Neural progenitor cell (in vitro differentiated cells): ENCODE measurements around the gene FYN. TPM values are rescaled to one million over a fixed set of nuclear protein-coding genes. Genes with fewer than 3 reads are reported as not detected.

ENCODE experiments used
- DNase-seq: peaks from one replicate; pipeline ENCODE4 v3.0.0-alpha.2; 2016; ENCODE audit warnings: low spot score
- H2AFZ ChIP-seq: fragments of 200-600 bp; sonication (generic); replicated peaks from 2 replicates; pipeline ENCODE4 v1.6.1; 2016; ENCODE audit warnings: antibody characterized with exemption
- H3F3A ChIP-seq: fragments of 200-600 bp; sonication (generic); 2 replicates; pipeline ENCODE4 v1.6.1; 2016; ENCODE audit warnings: antibody characterized with exemption, low read depth
- H3K27ac ChIP-seq: fragments of 200-600 bp; sonication (generic); 2 replicates; pipeline ENCODE4 v1.5.1; 2016; ENCODE audit warnings: mild to moderate bottlenecking
- H3K27me3 ChIP-seq: fragments of 200-600 bp; sonication (generic); 2 replicates; pipeline ENCODE4 v1.6.1; 2016; ENCODE audit warnings: mild to moderate bottlenecking, moderate library complexity
- H3K36me3 ChIP-seq: fragments of 200-600 bp; sonication (generic); 2 replicates; pipeline ENCODE4 v1.5.1; 2016
- H3K4me1 ChIP-seq: fragments of 200-600 bp; sonication (generic); 2 replicates; pipeline ENCODE4 v1.6.1; 2016; ENCODE audit warnings: mixed run types
- H3K4me2 ChIP-seq: fragments of 200-600 bp; sonication (generic); 2 replicates; pipeline ENCODE4 v1.6.1; 2016
- H3K4me3 ChIP-seq: fragments of 200-600 bp; sonication (generic); 2 replicates; pipeline ENCODE4 v1.5.1; 2016
- H3K79me2 ChIP-seq: fragments of 200-600 bp; sonication (generic); 2 replicates; pipeline ENCODE4 v1.6.1; 2016; ENCODE audit warnings: low read depth
- H3K9ac ChIP-seq: fragments of 200-600 bp; sonication (generic); 2 replicates; pipeline ENCODE4 v1.6.1; 2016
- H3K9me3 ChIP-seq: fragments of 200-600 bp; sonication (generic); 2 replicates; pipeline ENCODE4 v1.5.1; 2016; ENCODE audit warnings: low read depth
- H4K20me1 ChIP-seq: fragments of 200-600 bp; sonication (generic); 2 replicates; pipeline ENCODE4 v1.6.1; 2016; ENCODE audit warnings: low read depth
- H3K27ac Mint-ChIP-seq: 3 replicates; pipeline ENCODE4 v1.8.0; 2021; ENCODE audit warnings: mixed read lengths
- H3K27me3 Mint-ChIP-seq: 2 replicates; pipeline ENCODE4 v1.8.0; 2022; ENCODE audit warnings: low read depth, mild to moderate bottlenecking, inconsistent platforms, moderate library complexity, mixed read lengths; ENCODE audit not compliant: insufficient read depth
- H3K36me3 Mint-ChIP-seq: 3 replicates; pipeline ENCODE4 v1.8.0; 2021; ENCODE audit warnings: mixed read lengths
- H3K4me1 Mint-ChIP-seq: 3 replicates; pipeline ENCODE4 v1.8.0; 2021; ENCODE audit warnings: mixed read lengths
- H3K4me3 Mint-ChIP-seq: 3 replicates; pipeline ENCODE4 v1.8.0; 2021; ENCODE audit warnings: mild to moderate bottlenecking, moderate library complexity, mixed read lengths
- H3K9me3 Mint-ChIP-seq: 3 replicates; pipeline ENCODE4 v1.8.0; 2020; ENCODE audit warnings: mixed read lengths
- EZH2 ChIP-seq: fragments of 200-600 bp; sonication (generic); IDR thresholded peaks from 2 replicates; pipeline ENCODE4 v1.6.1; 2017; ENCODE audit warnings: antibody characterized with exemption, mild to moderate bottlenecking, moderate library complexity
- EZH2phosphoT487 ChIP-seq: fragments of 200-600 bp; sonication (generic); IDR thresholded peaks from 2 replicates; pipeline ENCODE4 v1.6.1; 2017; ENCODE audit warnings: antibody characterized with exemption
- total RNA-seq: library from RNA; depleted of rRNA; stranded (reverse); fragments of >200 nt; gene quantifications from 2 replicates; pipeline ENCODE4 v1.2.3, GENCODE V29; 2015; ENCODE audit warnings: low replicate concordance
- TF ChIP-seq, protein P1 (sequence below): fragments of 200-600 bp; sonication (generic); IDR thresholded peaks from 2 replicates; pipeline ENCODE4 v1.5.1; 2017; ENCODE audit warnings: antibody characterized with exemption, mild to moderate bottlenecking

The FYN gene
- total RNA-seq, 1 donor from 2014 or later = 167 TPM

DNA sequence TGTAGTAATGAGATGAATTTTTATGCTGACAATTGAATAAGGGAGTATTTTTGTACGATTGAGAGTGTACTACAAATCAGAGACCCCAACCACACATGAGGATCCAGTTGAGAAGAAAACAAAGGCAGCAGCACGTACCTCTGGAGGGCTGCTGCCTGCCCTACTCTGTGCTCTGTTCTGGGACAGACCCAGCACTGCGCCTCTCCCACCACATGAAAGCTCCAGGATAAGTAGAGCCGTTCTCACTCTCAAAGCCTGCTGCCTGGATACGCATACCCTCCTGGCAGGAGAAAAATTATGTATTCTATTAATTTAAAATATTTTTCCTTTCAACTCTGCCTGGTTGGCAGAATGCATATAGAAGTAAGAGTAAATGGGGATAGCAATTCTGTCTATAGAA lies 256.1 kb downstream of the FYN start:
- no peak overlapping the region for H3K4me2 ChIP-seq
- no peak overlapping the region for H3K4me3 ChIP-seq
- no peak overlapping the region for H2AFZ ChIP-seq
- peaks cover 17% of the 10 kb centered on the region for H3F3A ChIP-seq
- H4K20me1 ChIP-seq = no peaks in the 10 kb centered on the region
- Mint-ChIP-seq H3K36me3 (no peaks in the 10 kb centered on the region), H3K4me3 (no peak overlapping the region), H3K9me3 (peaks cover 2% of the 10 kb centered on the region), H3K27me3 (peaks cover 6% of the 10 kb centered on the region), H3K27ac (no peak overlapping the region), H3K4me1 (peaks cover 27% of the 10 kb centered on the region)
- peaks cover 28% of the 10 kb centered on the region for H3K4me1 ChIP-seq
- H3K27me3 ChIP-seq = no peaks in the 10 kb centered on the region
- no peak overlapping the region for H3K9ac ChIP-seq
- H3K79me2 ChIP-seq = no peaks in the 10 kb centered on the region
- H3K27ac ChIP-seq = no peak overlapping the region
- H3K9me3 ChIP-seq = no peaks in the 10 kb centered on the region
- H3K36me3 ChIP-seq = no peaks in the 10 kb centered on the region
- TF ChIP-seq EZH2phosphoT487 (no peak), EZH2 (no peak)
- TF ChIP-seq, protein P1, sequence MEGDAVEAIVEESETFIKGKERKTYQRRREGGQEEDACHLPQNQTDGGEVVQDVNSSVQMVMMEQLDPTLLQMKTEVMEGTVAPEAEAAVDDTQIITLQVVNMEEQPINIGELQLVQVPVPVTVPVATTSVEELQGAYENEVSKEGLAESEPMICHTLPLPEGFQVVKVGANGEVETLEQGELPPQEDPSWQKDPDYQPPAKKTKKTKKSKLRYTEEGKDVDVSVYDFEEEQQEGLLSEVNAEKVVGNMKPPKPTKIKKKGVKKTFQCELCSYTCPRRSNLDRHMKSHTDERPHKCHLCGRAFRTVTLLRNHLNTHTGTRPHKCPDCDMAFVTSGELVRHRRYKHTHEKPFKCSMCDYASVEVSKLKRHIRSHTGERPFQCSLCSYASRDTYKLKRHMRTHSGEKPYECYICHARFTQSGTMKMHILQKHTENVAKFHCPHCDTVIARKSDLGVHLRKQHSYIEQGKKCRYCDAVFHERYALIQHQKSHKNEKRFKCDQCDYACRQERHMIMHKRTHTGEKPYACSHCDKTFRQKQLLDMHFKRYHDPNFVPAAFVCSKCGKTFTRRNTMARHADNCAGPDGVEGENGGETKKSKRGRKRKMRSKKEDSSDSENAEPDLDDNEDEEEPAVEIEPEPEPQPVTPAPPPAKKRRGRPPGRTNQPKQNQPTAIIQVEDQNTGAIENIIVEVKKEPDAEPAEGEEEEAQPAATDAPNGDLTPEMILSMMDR = no peak
- no peak for DNase-seq

DNA sequence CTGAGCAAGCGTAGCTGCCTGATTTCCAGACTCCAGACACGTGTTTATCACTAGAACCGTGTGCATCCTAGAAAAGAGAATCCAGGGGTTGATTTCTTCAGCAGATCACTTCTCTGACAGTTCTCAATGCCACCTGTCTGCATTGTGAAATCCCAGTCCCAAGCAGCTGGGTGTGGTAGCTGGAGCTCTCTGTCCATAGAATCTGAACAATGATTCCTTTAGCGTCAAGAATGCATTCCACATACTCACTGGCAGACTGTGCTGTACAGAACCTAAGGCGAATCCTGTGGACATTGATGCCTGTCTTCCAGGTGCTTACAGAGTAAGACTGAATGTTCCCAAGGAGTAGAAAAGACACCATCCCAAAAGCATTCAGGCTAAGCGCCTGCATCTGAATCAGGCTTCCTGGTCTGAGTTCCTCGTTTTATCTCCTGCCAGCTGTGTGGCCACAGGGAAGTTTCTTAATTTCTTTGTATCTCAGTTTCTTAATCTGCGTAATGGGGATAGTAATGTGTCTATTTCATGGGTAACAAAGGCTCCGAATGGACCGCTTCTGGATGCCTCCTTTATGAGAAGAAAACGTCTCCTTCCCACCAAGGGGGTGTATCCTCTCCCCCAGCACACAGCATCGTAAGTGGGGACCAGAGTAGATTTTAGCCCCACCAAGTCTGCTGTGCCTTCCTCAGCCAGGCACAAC lies 257.2 kb downstream of the FYN start:
- peak overlapping the region; percentile 51 for H2AFZ ChIP-seq
- DNase-seq = no peak
- H3K27me3 ChIP-seq = no peaks in the 10 kb centered on the region
- peaks cover 17% of the 10 kb centered on the region for H3F3A ChIP-seq
- H3K9ac ChIP-seq = no peak overlapping the region
- peaks cover 27% of the 10 kb centered on the region for H3K4me1 Mint-ChIP-seq
- H3K4me1 ChIP-seq = peaks cover 28% of the 10 kb centered on the region
- TF ChIP-seq EZH2phosphoT487 (no peak), EZH2 (no peak)
- TF ChIP-seq, protein P1 = no peak
- H3K27me3 Mint-ChIP-seq = peaks cover 6% of the 10 kb centered on the region
- no peaks in the 10 kb centered on the region for H4K20me1 ChIP-seq
- H3K27ac ChIP-seq = no peak overlapping the region
- no peak overlapping the region for H3K4me3 ChIP-seq
- no peak overlapping the region for H3K27ac Mint-ChIP-seq
- H3K36me3 ChIP-seq = no peaks in the 10 kb centered on the region
- H3K36me3 Mint-ChIP-seq = no peaks in the 10 kb centered on the region
- no peaks in the 10 kb centered on the region for H3K9me3 ChIP-seq
- H3K79me2 ChIP-seq = no peaks in the 10 kb centered on the region
- peaks cover 8% of the 10 kb centered on the region for H3K9me3 Mint-ChIP-seq
- H3K4me3 Mint-ChIP-seq = no peak overlapping the region
- peak overlapping the region; percentile 2 for H3K4me2 ChIP-seq

DNA sequence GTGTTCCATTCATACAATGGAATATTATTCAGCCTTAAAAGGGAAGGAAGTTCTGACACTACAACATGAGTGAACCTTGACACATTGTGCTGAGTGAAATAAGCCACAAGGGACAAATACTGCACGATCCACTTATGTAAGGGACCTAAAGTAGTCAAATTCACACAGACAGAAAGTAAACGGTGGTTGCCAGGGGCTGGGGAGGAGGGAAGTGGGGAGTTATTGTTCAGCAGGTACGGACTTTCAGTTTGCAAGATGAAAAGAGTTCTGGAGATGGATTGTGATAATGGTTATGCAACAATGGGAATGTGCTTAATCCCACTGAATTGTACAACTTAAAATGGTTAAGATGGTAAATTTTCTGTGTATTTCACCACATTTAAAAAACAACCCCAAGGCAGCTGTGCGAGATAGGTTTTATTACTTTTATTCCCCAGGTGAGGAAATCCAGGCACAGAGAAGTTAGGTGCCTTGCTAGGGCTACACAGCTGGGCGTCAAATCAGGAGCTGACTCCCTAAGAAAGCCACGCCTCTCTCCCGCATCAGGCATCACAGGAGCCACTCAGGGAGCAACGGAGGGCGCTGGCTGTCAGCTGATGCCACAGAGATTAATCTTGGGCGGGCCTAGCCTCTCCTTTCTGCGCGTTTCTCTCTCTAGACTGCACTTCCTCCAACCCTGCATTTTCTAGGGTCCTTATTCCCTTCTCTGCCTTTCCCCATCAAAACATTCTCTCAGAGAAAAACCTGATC lies 258.2 kb downstream of the FYN start:
- H3K27ac Mint-ChIP-seq = peak overlapping the region; percentile 42
- H3K9me3 ChIP-seq = no peaks in the 10 kb centered on the region
- peaks cover 8% of the 10 kb centered on the region for H3K9me3 Mint-ChIP-seq
- H4K20me1 ChIP-seq = no peaks in the 10 kb centered on the region
- H3K4me1 Mint-ChIP-seq = peaks cover 24% of the 10 kb centered on the region
- peak overlapping the region; percentile 51 for H2AFZ ChIP-seq
- H3K4me2 ChIP-seq = peak overlapping the region; percentile 2
- H3K36me3 Mint-ChIP-seq = peaks cover 2% of the 10 kb centered on the region
- DNase-seq = peak; percentile 67
- H3K4me1 ChIP-seq = peaks cover 28% of the 10 kb centered on the region
- no peak overlapping the region for H3K27ac ChIP-seq
- no peak overlapping the region for H3K9ac ChIP-seq
- no peak overlapping the region for H3K4me3 ChIP-seq
- no peak overlapping the region for H3K4me3 Mint-ChIP-seq
- H3F3A ChIP-seq = peaks cover 17% of the 10 kb centered on the region
- no peaks in the 10 kb centered on the region for H3K79me2 ChIP-seq
- no peaks in the 10 kb centered on the region for H3K36me3 ChIP-seq
- peaks cover 6% of the 10 kb centered on the region for H3K27me3 Mint-ChIP-seq
- no peaks in the 10 kb centered on the region for H3K27me3 ChIP-seq
- no peak for TF ChIP-seq EZH2phosphoT487
- no peak for TF ChIP-seq EZH2
- TF ChIP-seq, protein P1 = no peak
